ENCODE data around the gene APOC1.

GRCh38 chr19:44887648-44888047, 26.8 kb upstream of the APOC1 start:
- TF ChIP-seq EZH2 (IDR thresholded peaks at IDR 0.05) (no peak), FOXP2 (optimal IDR thresholded peaks at IDR 0.05; ENCODE audit: control extremely low read depth, extremely low read length, insufficient read depth) (no peak)
